Mesendoderm (in vitro differentiated cells): Measurements from ENCODE around the gene MLH3.
A peak's percentile ranks its signal among the peaks of the same experiment; 100 is the strongest.
"Not testable (repeated sequence)": the region's sequence is repeated elsewhere in the genome, so short reads cannot be mapped to it uniquely, and the experiment has no call there.

Experiments used
- DNase-seq: peaks from one replicate; pipeline ENCODE4 v3.0.0; 2013
- H2AK5ac ChIP-seq: 2 replicates; pipeline ENCODE4 v1.6.1; 2013; ENCODE audit warnings: low read length, inconsistent platforms
- H2BK120ac ChIP-seq: 2 replicates; pipeline ENCODE4 v1.6.1; 2013; ENCODE audit warnings: low read depth, mild to moderate bottlenecking, low read length, moderate library complexity, mixed read lengths
- H2BK15ac ChIP-seq: replicated peaks from 2 replicates; pipeline ENCODE4 v1.6.1; 2013; ENCODE audit warnings: low read depth, mild to moderate bottlenecking, moderate library complexity
- H2BK5ac ChIP-seq: 2 replicates; pipeline ENCODE4 v1.6.1; 2013; ENCODE audit warnings: low read length, inconsistent platforms
- H3K18ac ChIP-seq: 2 replicates; pipeline ENCODE4 v1.6.1; 2013; ENCODE audit warnings: mild to moderate bottlenecking, low read length, mixed read lengths
- H3K23ac ChIP-seq: one replicate; pipeline ENCODE4 v1.6.1; 2013; ENCODE audit warnings: low read length
- H3K27ac ChIP-seq: 2 replicates; pipeline ENCODE4 v1.5.1; 2013; ENCODE audit warnings: low read depth, mild to moderate bottlenecking, inconsistent platforms, low read length, moderate library complexity
- H3K27me3 ChIP-seq: 2 replicates; pipeline ENCODE4 v1.6.1; 2013; ENCODE audit warnings: low read length, control low read depth, mild to moderate bottlenecking, inconsistent platforms; ENCODE audit not compliant: insufficient read depth, poor library complexity
- H3K36me3 ChIP-seq: 2 replicates; pipeline ENCODE4 v1.6.1; 2013; ENCODE audit warnings: low read length, inconsistent platforms; ENCODE audit not compliant: control insufficient read depth, insufficient read depth
- H3K4ac ChIP-seq: one replicate; pipeline ENCODE4 v1.6.1; 2013; ENCODE audit warnings: low read depth, mild to moderate bottlenecking, low read length, moderate library complexity
- H3K4me1 ChIP-seq: 2 replicates; pipeline ENCODE4 v1.6.1; 2013; ENCODE audit warnings: low read depth, low read length, inconsistent platforms; ENCODE audit not compliant: control insufficient read depth
- H3K4me2 ChIP-seq: 2 replicates; pipeline ENCODE4 v1.6.1; 2013; ENCODE audit warnings: low read length
- H3K4me3 ChIP-seq: 2 replicates; pipeline ENCODE4 v1.5.1; 2013; ENCODE audit warnings: mild to moderate bottlenecking, low read length
- H3K56ac ChIP-seq: one replicate; pipeline ENCODE4 v1.6.1; 2013; ENCODE audit warnings: low read length
- H3K79me1 ChIP-seq: 2 replicates; pipeline ENCODE4 v1.6.1; 2013; ENCODE audit warnings: low read length, inconsistent platforms
- H3K79me2 ChIP-seq: 2 replicates; pipeline ENCODE4 v1.6.1; 2013; ENCODE audit warnings: mild to moderate bottlenecking, low read length; ENCODE audit not compliant: control insufficient read depth, insufficient read depth
- H3K9ac ChIP-seq: 2 replicates; pipeline ENCODE4 v1.6.1; 2013; ENCODE audit warnings: low read length, inconsistent platforms
- H4K5ac ChIP-seq: one replicate; pipeline ENCODE4 v1.6.1; 2013; ENCODE audit warnings: low read length
- H4K8ac ChIP-seq: one replicate; pipeline ENCODE4 v1.6.1; 2013; ENCODE audit warnings: low read depth, mild to moderate bottlenecking, control low read depth, low read length, moderate library complexity
- WGBS: extraction: QIAGEN DNeasy Blood & Tissue Kit; methylation state at CpG from one replicate; pipeline ENCODE4 v1.1.7; 2013; ENCODE audit warnings: low lambda C conversion rate, missing lambda C conversion rate; ENCODE audit not compliant: insufficient coverage; ENCODE audit errors: extremely low coverage; 5-methylcytosine and 5-hydroxymethylcytosine counted together

MLH3 gene

GRCh38 chr14:75069121-75069810 is 18.0 kb upstream of the MLH3 start, which contains the start of gene ZC2HC1C:
Gene ZC2HC1C, plus strand, starts transcription at chr14:75069641. Its CDS starts 933 bp downstream, at chr14:75070574.
- Histone ChIP-seq H3K23ac (no peak within 1 kb of the TSS), H3K56ac (peak within 1 kb of the TSS; percentile 95), H3K4me2 (peak within 1 kb of the TSS; percentile 67), H2AK5ac (no peak within 1 kb of the TSS), H3K36me3 (no peaks in the 10 kb centered on the region), H3K4me1 (no peaks in the 10 kb centered on the region), H4K8ac (no peak within 1 kb of the TSS), H3K27ac (peak within 1 kb of the TSS; percentile 81), H3K79me1 (peaks cover 2% of the 10 kb centered on the region), H3K27me3 (no peaks in the 10 kb centered on the region), H3K79me2 (no peaks in the 10 kb centered on the region), H3K4ac (no peak within 1 kb of the TSS), H3K18ac (peak within 1 kb of the TSS; percentile 78), H2BK15ac (no peak within 1 kb of the TSS), H3K9ac (peak within 1 kb of the TSS; percentile 94), H4K5ac (no peak within 1 kb of the TSS), H3K4me3 (peak within 1 kb of the TSS; percentile 45), H2BK5ac (peak within 1 kb of the TSS; percentile 78), H2BK120ac (peak within 1 kb of the TSS; percentile 64)
- DNase-seq: peak; percentile 95
- no CpG with 5 or more reads among the region's 58 CpGs for WGBS

DNA sequence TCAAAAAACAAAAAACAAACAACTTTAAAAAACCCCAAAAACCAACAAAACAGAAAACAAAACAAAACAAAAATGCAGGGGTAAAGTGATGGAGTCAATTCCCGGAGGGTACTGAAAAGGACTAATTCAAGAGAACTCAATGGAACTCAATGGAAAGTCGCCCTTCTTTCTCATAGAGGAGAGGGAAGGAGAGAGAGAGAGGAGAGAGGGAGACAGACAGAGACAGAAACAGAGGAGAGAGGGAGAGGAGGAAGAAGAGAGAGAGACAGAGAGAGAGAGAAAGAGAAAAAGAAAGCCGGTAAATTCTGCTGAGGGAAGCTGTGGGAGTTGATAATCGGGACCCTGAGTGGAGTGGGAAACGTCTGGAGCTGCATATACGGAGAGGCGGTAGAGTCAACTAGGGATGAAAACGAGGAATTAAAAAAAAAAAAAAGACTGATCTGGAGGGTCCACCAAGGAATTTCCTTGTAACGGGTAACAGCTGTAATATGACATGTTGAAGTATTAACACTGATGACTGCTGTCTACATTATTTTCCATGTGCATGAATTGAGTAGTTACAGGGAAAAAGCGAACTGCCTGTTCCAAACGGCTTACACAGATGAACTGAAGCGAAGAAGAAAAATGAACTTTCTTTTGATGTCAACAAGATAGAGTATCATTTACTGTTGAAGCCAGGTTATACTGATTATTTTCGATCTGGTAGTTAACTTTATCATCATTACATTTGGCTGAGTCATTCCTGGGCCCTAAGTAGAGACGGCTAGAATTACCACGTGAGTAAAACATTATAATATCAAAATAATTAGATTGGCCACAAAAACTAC is 17.2 kb upstream of the MLH3 start:
- H3K4me2 ChIP-seq: peak overlapping the region; percentile 49
- no peaks in the 10 kb centered on the region for H3K36me3 ChIP-seq
- peak overlapping the region; percentile 64 for H2BK120ac ChIP-seq
- H2BK15ac ChIP-seq: no peak overlapping the region
- DNase-seq: peak; percentile 33
- no CpG with 5 or more reads among the region's 15 CpGs for WGBS
- no peak overlapping the region for H2AK5ac ChIP-seq
- H3K4ac ChIP-seq: no peak overlapping the region
- no peaks in the 10 kb centered on the region for H3K79me2 ChIP-seq
- H3K18ac ChIP-seq: peak overlapping the region; percentile 78
- no peak overlapping the region for H4K5ac ChIP-seq
- H3K4me3 ChIP-seq: peak overlapping the region; percentile 45
- no peak overlapping the region for H3K23ac ChIP-seq
- H3K27ac ChIP-seq: peak overlapping the region; percentile 81
- H3K79me1 ChIP-seq: peaks cover 2% of the 10 kb centered on the region
- H3K4me1 ChIP-seq: peaks cover 2% of the 10 kb centered on the region
- H2BK5ac ChIP-seq: peak overlapping the region; percentile 27
- H4K8ac ChIP-seq: no peak overlapping the region
- H3K27me3 ChIP-seq: no peaks in the 10 kb centered on the region
- H3K9ac ChIP-seq: peak overlapping the region; percentile 94
- peak overlapping the region; percentile 95 for H3K56ac ChIP-seq

DNA sequence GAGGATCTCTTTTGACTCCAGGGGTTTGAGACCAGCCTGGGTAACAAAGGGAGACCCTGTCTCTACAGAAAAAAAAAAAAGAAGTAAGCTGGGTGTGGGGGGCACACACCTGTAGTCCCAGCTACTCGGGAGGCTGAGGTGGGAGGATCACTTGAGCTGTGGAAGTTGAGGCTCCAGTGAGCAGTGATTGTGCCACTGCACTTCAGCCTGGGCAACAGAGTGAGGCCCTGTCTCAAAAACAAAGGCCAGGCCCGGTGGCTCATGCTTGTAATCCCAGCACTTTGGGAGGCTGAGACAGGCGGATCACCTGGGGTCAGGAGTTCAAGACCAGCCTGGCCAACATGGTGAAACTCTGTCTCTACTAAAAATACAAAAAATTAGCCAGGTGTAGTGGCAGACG is 16.5 kb upstream of the MLH3 start:
- not testable (repeated sequence) for DNase-seq, H3K79me2 ChIP-seq, H2BK5ac ChIP-seq, H3K36me3 ChIP-seq, H4K8ac ChIP-seq, H3K79me1 ChIP-seq, H3K4me3 ChIP-seq, H3K27ac ChIP-seq, H3K18ac ChIP-seq, H3K27me3 ChIP-seq, H3K4me1 ChIP-seq, H3K23ac ChIP-seq, H2BK120ac ChIP-seq, H4K5ac ChIP-seq, H2AK5ac ChIP-seq, H3K4ac ChIP-seq, H3K4me2 ChIP-seq, H2BK15ac ChIP-seq
- Histone ChIP-seq H3K9ac (peak overlapping the region; percentile 35), H3K56ac (peak overlapping the region; percentile 95)
- no CpG with 5 or more reads among the region's 4 CpGs for WGBS

- Histone ChIP-seq H2BK120ac (no peak overlapping the region), H3K4me1 (peaks cover 2% of the 10 kb centered on the region), H3K27me3 (no peaks in the 10 kb centered on the region), H3K56ac (no peak overlapping the region), H3K27ac (no peak overlapping the region), H3K18ac (no peak overlapping the region), H4K8ac (no peak overlapping the region), H3K79me1 (peaks cover 5% of the 10 kb centered on the region), H3K4me2 (no peak overlapping the region), H2BK15ac (no peak overlapping the region), H2BK5ac (no peak overlapping the region), H3K23ac (no peak overlapping the region), H4K5ac (no peak overlapping the region), H3K79me2 (no peaks in the 10 kb centered on the region), H3K36me3 (no peaks in the 10 kb centered on the region), H3K4me3 (no peak overlapping the region), H3K4ac (no peak overlapping the region), H2AK5ac (no peak overlapping the region), H3K9ac (no peak overlapping the region)
- DNase-seq: no peak
- WGBS: no CpG with 5 or more reads among the region's 1 CpG
Observed at GRCh38 chr14:75067212-75067611, 15.9 kb upstream of the MLH3 start.

- H3K9ac ChIP-seq: no peak overlapping the region
- H3K79me1 ChIP-seq: peaks cover 5% of the 10 kb centered on the region
- H3K18ac ChIP-seq: no peak overlapping the region
- H3K4me2 ChIP-seq: no peak overlapping the region
- DNase-seq: no peak
- H3K79me2 ChIP-seq: no peaks in the 10 kb centered on the region
- no peak overlapping the region for H2AK5ac ChIP-seq
- no CpG with 5 or more reads among the region's 3 CpGs for WGBS
- H2BK5ac ChIP-seq: no peak overlapping the region
- no peaks in the 10 kb centered on the region for H3K27me3 ChIP-seq
- no peak overlapping the region for H2BK120ac ChIP-seq
- no peak overlapping the region for H4K5ac ChIP-seq
- H3K4me3 ChIP-seq: no peak overlapping the region
- no peak overlapping the region for H3K4ac ChIP-seq
- H3K56ac ChIP-seq: no peak overlapping the region
- H3K23ac ChIP-seq: no peak overlapping the region
- no peaks in the 10 kb centered on the region for H3K36me3 ChIP-seq
- no peak overlapping the region for H2BK15ac ChIP-seq
- H3K4me1 ChIP-seq: peaks cover 2% of the 10 kb centered on the region
- H4K8ac ChIP-seq: no peak overlapping the region
- H3K27ac ChIP-seq: no peak overlapping the region
Observed at GRCh38 chr14:75066691-75067090, 15.4 kb upstream of the MLH3 start.
